ES-I3 (cell line): ENCODE measurements around the gene PTPRU.

Experiments
- H3K36me3 ChIP-seq: 2 replicates; pipeline ENCODE4 v1.6.1; 2013; ENCODE audit warnings: mild to moderate bottlenecking, low read length, control low read depth, moderate library complexity; ENCODE audit not compliant: insufficient read depth
- H3K4me1 ChIP-seq: 2 replicates; pipeline ENCODE4 v1.6.1; 2013; ENCODE audit warnings: mild to moderate bottlenecking, control low read depth, low read length; ENCODE audit not compliant: insufficient read depth
- H3K9ac ChIP-seq: 2 replicates; pipeline ENCODE4 v1.6.1; 2013; ENCODE audit warnings: low read depth, mild to moderate bottlenecking, low read length, moderate library complexity
- H3K9me3 ChIP-seq: 2 replicates; pipeline ENCODE4 v1.6.1; 2013; ENCODE audit warnings: mild to moderate bottlenecking, low read length, moderate library complexity; ENCODE audit not compliant: control insufficient read depth, insufficient read depth

PTPRU gene

DNA sequence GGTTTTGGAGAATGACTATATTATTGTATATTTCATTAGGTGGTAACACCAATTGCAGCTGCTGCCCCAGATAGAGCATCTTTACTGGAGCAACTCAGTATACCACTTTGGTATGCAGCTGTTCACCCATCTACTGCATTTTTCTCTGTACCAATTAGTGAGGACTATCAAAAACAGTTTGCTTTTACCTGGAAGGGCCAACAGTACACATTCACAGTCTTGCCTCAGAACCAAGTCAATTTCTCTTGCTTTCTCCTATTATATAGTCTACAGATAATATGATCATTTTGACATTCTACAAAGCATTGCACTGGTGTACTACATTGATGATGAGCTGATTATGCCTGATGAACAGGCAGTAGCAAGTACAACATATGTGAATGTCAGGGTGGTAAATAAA, 99.3 kb downstream of the PTPRU start:
- no peaks in the 10 kb centered on the region for H3K9me3 ChIP-seq
- no peaks in the 10 kb centered on the region for H3K4me1 ChIP-seq
- no peak overlapping the region for H3K9ac ChIP-seq
- 0 out of 2 replicates have a peak, but pooled peaks cover 3% of the 10 kb centered on the region for H3K36me3 ChIP-seq

DNA sequence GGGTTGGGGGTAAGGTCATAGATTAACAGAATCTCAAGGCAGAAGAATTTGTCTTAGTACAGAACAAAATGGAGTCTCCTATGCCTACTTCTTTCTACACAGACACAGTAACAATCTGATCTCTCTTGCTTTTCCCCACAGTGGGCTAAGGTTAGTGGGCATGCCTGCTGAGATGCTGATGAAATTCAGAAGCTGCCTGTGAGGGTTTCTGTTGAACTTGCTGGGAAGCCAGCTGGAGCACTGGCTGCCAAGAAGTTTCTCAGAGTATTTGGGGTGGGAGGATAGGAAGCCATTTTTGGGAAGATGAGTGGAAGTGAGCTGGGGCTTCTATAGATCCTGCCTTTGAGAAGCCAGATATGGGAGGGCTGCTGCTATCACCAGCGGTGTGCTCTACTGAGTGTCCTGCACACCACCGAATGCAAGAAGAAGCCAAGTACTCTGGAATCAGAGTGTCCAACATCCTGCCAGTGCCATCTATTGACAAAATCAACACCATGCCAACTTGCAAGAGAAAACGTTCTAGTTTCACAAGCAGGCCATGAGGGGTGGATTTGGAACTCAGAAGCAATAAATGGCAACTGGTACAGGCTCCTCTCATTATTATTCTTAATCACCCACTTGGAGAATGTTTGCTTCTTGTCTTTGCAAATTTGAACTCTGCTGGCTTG, 102.7 kb downstream of the PTPRU start:
- H3K4me1 ChIP-seq = peaks cover 3% of the 10 kb centered on the region; the same call in 1 of the 2 replicates
- no peaks in the 10 kb centered on the region for H3K9me3 ChIP-seq
- H3K36me3 ChIP-seq = 0 out of 2 replicates have a peak, but pooled peaks cover 3% of the 10 kb centered on the region
- H3K9ac ChIP-seq = no peak overlapping the region

DNA sequence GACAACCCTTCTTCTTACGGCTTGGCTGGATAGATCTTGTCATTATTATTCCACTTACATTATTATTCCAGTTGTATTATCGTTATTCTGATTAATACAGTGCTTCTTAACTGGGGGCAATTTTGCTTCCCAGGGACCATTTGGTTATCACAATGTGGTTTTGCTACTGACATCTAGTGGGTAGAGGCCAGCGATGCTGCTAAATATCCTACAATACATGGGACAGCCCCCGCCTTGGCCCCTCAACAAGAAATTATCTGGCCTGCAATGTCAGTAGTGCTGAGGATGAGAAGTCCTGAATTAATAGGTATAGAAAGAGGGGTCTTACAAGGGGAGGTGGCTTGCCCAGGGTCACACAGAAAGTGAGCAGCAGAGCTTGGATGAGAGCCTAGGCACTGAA, 105.6 kb downstream of the PTPRU start:
- Histone ChIP-seq H3K9me3 (no peaks in the 10 kb centered on the region), H3K9ac (no peak overlapping the region), H3K4me1 (peaks cover 3% of the 10 kb centered on the region; the same call in 1 of the 2 replicates), H3K36me3 (no peaks in the 10 kb centered on the region)

DNA sequence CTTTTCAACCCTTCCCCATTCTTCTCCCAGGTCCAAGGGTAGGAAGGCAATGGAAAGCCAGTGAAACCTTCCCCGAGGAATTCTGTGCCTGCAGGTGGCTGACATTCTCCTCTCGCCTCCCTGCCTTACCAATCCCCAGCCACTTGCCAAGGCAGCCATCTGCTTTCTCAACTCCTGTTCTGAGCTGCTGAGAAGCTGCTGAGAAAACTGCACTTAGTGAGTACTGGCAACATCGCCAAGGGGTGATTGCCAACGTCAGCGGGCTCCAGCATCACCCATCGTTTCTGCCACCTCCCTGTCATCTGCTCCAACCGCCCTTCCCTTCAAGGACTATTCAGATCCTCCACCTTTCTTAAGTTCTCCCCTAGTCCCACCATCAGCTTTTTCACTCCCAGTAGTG, 106.0 kb downstream of the PTPRU start:
- no peaks in the 10 kb centered on the region for H3K36me3 ChIP-seq
- peaks cover 3% of the 10 kb centered on the region; the same call in 1 of the 2 replicates for H3K4me1 ChIP-seq
- no peaks in the 10 kb centered on the region for H3K9me3 ChIP-seq
- no peak overlapping the region for H3K9ac ChIP-seq

DNA sequence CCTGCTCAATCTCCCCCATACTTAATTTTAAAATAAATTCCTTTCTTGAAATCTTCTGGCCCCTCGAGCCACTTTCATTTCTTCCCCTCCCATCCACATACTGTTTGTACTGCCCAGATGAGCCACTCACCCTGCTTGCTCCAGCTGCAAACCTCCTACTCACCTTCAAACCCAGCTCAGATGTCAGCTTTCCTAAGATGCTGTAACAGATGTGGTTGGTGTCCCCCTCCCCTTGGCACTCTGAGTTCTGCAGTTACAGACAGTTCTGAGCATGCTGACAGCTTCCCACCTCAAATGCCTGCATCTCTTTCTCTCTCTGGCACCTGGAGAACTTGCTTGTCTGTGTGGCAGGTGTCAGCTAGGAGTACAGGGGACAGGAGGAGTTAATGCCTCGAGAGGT, 106.7 kb downstream of the PTPRU start:
- Histone ChIP-seq H3K9me3 (no peaks in the 10 kb centered on the region), H3K4me1 (peaks cover 3% of the 10 kb centered on the region; the same call in 1 of the 2 replicates), H3K36me3 (no peaks in the 10 kb centered on the region), H3K9ac (no peak overlapping the region)

DNA sequence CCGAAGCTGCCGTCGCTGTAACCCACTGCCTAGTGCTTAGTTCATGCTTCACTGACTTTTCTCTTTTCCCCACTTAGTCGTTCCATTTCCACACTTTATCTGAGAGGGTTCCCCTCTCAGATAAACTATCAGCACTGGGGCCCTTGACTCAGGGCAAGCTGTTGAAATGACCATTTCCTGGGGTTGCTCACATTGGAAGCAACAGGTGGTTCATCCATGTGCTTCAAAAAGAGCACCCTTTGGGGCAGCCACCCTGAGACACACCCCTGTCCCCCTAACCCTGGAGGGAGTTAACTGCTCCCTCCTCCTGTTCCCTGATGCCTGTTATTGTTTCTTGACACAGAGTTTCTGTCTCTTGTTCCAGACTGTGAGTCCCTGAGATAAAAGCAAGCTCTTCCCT, 107.2 kb downstream of the PTPRU start:
- H3K9ac ChIP-seq = no peak overlapping the region
- peaks cover 3% of the 10 kb centered on the region; the same call in 1 of the 2 replicates for H3K4me1 ChIP-seq
- no peaks in the 10 kb centered on the region for H3K9me3 ChIP-seq
- H3K36me3 ChIP-seq = no peaks in the 10 kb centered on the region

DNA sequence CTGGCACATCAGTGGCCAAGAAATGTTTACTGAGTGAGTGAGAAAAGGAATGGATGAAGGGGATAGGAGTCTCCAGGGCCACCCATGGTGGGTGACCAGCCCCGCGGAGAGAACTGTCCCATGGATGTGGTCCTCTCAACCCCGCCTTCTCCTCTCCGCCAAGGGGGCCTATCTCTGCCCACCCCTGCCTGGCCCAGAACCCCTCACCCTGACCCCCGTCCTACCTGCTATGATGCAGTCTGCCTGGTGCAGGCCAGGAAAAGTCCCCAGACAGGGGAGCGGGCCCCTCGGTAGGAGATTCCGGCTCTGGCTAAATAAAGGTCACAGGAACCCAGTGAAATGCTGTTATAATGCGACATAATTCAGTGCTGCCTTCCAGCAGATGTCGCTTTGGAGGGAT, 107.6 kb downstream of the PTPRU start:
- Histone ChIP-seq H3K9me3 (no peaks in the 10 kb centered on the region), H3K36me3 (no peaks in the 10 kb centered on the region), H3K9ac (no peak overlapping the region), H3K4me1 (peaks cover 3% of the 10 kb centered on the region; the same call in 1 of the 2 replicates)

DNA sequence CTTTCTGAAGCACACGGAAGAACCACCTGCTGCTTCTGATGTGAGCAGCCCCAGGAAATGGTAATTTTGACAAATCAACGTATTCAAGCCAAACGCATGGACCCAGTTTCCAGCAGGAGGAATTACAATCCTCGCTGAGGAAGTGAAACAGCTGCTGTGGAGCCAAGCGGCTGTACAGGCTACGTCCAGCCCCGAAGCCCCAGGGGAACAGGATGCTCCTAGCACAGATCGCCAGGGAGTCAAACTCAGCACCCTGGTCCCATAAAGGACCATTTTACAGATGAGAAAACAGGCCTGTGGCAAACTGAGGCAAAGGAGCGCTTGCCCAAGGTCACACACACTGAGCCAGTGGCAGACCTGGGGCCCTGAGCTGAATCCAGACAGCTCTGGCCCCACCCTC, 108.0 kb downstream of the PTPRU start:
- Histone ChIP-seq H3K4me1 (peaks cover 3% of the 10 kb centered on the region; the same call in 1 of the 2 replicates), H3K9ac (no peak overlapping the region), H3K9me3 (no peaks in the 10 kb centered on the region), H3K36me3 (no peaks in the 10 kb centered on the region)

DNA sequence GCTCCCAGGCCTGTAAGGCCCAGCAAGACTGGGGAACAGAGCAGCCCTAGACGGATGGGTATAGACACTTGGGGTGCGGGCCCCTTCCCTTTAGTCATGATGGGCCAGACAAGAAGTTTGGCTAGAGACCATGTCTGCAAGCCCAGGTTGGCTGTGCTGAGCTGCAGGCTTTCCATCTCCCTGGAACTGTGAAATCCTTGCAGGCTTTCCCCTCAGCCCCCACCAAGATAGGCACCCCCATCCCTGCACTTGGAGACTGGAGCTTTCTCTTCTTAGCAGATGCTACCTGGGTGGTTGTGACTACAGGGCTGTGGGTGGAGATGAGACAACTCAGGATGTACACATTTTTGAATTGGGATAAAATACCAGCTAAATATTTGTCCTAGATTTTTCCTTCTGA, 110.3 kb downstream of the PTPRU start:
- Histone ChIP-seq H3K9me3 (no peaks in the 10 kb centered on the region), H3K36me3 (no peaks in the 10 kb centered on the region), H3K4me1 (peaks cover 3% of the 10 kb centered on the region; the same call in 1 of the 2 replicates), H3K9ac (no peak overlapping the region)

DNA sequence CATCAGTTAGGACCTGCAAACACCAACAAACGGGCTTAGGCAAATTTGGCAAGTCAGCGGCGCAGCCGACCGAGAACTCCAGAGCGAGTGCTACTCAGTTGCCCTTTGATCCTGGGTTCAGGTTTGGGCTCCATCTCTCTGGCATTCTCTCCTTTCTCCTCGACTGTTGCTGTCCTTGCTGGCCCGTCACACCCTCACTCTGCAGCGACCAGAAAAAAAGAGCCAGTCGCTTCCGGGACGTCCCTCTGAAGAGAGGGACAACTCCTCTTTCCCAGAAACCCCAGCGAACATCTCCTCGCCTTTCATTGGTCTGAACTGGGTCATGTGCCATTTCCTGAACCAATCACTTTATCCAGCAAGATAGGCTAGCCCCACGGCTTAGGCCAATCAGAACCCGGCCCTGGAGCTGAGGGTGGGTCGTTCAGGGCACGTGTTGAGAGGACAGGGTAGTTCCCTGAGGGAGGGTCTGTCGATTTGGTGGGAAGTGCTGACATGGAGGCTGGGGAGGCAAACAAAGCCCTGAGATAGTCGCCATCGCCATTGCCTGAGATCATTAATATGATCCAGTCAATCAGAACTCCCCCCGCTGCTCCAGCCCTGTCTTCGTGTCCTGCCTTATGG, 113.7 kb downstream of the PTPRU start:
- Histone ChIP-seq H3K9ac (no peak overlapping the region), H3K36me3 (no peaks in the 10 kb centered on the region), H3K4me1 (no peaks in the 10 kb centered on the region; the same call in 1 of the 2 replicates), H3K9me3 (no peaks in the 10 kb centered on the region)

DNA sequence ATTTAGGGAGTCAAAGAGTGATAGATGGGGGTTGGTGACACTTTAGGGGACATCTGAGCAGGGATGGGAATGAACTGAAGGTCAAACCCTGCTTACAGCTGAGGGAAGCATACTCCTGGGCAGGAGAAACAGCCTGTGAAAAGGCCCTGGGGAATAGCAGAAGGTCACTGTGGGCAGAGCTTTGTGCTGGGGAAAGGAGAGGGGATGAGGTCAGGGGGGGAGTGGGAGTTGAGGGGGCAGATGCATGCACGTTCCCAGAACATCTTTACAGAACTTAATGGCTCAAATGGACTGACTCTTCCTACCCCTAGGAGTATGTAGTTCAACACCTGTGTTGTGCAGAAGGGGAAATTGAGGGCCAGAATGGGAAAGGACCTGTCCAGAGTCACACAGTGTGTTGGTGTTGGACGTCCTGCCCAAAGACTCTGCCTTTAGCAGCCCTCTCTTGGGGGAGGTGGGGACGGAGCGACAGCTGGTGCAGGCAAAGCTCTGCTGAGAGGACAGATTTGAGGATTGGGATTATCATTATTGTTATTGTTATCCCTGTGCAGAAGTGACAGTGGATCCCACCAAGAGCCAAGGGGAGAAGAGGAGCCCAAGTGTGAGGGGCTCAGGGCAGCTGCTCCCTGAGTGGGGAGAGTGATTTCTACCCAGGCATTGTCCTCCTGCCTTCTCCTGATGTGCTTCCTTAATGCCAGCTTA, 116.5 kb downstream of the PTPRU start:
- Histone ChIP-seq H3K36me3 (no peaks in the 10 kb centered on the region), H3K9me3 (no peaks in the 10 kb centered on the region), H3K9ac (no peak overlapping the region), H3K4me1 (no peaks in the 10 kb centered on the region; the same call in 1 of the 2 replicates)

DNA sequence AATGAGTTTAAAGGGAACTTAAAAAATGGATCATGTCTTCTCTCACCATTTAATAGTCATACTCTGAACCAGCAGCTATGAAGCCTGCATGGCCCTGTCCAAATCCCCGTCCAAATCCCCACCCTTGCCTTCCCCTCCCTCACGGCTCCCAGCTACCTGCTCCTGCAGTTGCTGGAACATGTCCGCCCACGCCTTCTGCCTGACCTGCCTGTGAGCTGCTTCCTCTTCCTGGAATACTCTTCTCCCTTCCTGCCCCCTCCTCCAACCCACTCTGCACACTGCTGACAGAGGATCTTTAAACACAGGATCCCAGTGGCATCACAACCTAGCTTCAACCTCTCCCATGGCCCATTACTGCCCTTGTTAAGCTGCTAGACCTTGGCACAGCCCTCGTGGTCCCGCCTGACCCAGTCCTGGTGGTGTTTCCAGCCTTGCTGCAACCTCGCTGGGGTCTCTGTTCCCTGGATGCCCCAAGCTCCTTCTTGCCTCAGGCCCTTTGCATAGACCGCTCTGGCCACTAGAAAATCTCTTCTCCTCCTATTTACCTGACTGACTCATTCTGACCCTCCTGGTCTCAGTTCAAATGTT, 118.3 kb downstream of the PTPRU start:
- Histone ChIP-seq H3K9ac (no peak overlapping the region), H3K9me3 (no peaks in the 10 kb centered on the region), H3K4me1 (peaks cover 7% of the 10 kb centered on the region), H3K36me3 (no peaks in the 10 kb centered on the region)

DNA sequence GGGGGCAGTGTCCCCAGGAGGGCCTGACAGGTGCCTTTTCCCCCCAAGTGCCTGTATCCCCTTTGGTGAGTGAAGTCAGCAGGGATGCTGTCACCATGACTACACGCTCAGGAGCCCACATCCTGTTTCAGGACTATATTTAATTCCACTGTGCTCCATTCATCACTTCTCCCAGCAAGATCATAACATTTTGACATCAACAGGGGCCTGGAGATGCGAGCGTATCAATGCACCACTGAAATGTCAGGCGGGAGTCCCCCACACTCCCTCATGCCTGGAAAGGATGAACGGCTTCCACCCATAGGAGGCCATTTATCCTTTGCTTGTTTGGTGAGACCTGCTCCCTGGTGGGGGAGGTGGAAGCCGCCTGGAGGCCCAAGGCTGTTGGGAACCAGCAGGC, 119.1 kb downstream of the PTPRU start:
- no peaks in the 10 kb centered on the region for H3K9me3 ChIP-seq
- no peaks in the 10 kb centered on the region for H3K36me3 ChIP-seq
- peaks cover 7% of the 10 kb centered on the region for H3K4me1 ChIP-seq
- no peak overlapping the region for H3K9ac ChIP-seq

DNA sequence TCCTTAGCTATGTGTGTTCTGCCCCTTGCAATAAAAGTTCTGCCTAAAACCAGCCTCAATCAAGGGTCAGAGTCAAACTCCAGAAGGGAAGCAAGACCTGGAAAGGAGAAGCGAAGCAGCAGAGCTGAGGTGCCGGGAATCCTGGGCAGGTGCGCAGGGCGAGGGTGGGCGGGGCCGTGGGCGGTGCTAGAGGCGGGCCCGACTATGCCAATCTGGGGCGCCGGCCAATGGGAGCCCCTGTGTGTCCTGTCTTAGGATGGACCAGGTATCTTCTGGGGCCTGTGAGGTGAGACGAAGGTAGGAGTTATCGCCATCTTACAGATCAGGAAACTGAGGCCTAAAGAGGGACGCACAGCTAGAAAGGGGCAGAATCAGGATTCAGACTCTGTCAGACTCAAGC, 120.3 kb downstream of the PTPRU start:
- H3K4me1 ChIP-seq = peaks cover 13% of the 10 kb centered on the region
- no peaks in the 10 kb centered on the region for H3K36me3 ChIP-seq
- H3K9me3 ChIP-seq = no peaks in the 10 kb centered on the region
- H3K9ac ChIP-seq = no peak overlapping the region
